Breast epithelium (tissue), 3 donors: ENCODE measurements around the gene PTPN21.

ENCODE experiments used
- POLR2A ChIP-seq: fragments of 450-650 bp; IDR thresholded peaks from one replicate; pipeline ENCODE4 v1.6.1; 2016; ENCODE audit warnings: antibody characterized with exemption, mild to moderate bottlenecking, moderate library complexity
- POLR2AphosphoS5 ChIP-seq, 3 donors: sonication (generic); formaldehyde crosslinking; IDR thresholded peaks; one replicate each; pipeline ENCODE4 v1.6.1; 2017; ENCODE audit warnings: antibody characterized with exemption in 3 of 3
- TF ChIP-seq, protein P1 (sequence below), 3 donors: fragments of 450-650 bp; IDR thresholded peaks; one replicate each; pipeline ENCODE4 v1.5.1; 2016 to 2017; ENCODE audit warnings: antibody characterized with exemption in 3 of 3, mild to moderate bottlenecking in 3 of 3, moderate library complexity in 3 of 3

DNA sequence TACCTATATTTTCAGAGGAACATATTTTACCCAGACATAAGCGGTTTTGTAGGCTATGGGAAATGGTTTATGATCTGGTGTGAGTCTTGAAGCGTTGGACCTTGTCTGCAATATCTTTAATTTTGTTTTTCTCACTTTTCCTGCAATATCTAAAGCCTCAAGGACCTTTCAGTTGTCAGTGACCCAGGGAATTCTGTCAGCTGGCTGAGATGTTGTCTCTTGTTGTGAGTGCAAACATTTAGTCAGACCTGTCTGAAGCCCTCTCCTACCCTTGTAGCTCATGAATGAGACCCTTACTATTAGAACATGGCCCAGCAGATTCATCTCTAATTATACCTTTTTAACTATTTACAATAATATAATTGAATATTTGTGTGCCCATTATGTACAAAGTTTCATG lies 115.7 kb downstream of the PTPN21 start:
- TF ChIP-seq POLR2AphosphoS5 (IDR thresholded peaks at IDR 0.05) (no peak), POLR2A (no peak)
- TF ChIP-seq, protein P1, sequence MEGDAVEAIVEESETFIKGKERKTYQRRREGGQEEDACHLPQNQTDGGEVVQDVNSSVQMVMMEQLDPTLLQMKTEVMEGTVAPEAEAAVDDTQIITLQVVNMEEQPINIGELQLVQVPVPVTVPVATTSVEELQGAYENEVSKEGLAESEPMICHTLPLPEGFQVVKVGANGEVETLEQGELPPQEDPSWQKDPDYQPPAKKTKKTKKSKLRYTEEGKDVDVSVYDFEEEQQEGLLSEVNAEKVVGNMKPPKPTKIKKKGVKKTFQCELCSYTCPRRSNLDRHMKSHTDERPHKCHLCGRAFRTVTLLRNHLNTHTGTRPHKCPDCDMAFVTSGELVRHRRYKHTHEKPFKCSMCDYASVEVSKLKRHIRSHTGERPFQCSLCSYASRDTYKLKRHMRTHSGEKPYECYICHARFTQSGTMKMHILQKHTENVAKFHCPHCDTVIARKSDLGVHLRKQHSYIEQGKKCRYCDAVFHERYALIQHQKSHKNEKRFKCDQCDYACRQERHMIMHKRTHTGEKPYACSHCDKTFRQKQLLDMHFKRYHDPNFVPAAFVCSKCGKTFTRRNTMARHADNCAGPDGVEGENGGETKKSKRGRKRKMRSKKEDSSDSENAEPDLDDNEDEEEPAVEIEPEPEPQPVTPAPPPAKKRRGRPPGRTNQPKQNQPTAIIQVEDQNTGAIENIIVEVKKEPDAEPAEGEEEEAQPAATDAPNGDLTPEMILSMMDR (IDR thresholded peaks at IDR 0.05) = no peak
